GM10847 (cell line): Measurements from ENCODE around the gene FHL5.

Experiments used
- POLR2A ChIP-seq: IDR thresholded peaks from 2 replicates; pipeline ENCODE4 v1.6.1; 2011; ENCODE audit not compliant: insufficient read length; ENCODE audit errors: extremely low read depth

FHL5 gene

GRCh38 chr6:96575359-96575758, 12.4 kb downstream of the FHL5 start:
- no peak for TF ChIP-seq POLR2A

GRCh38 chr6:96576221-96576620, 13.3 kb downstream of the FHL5 start:
- TF ChIP-seq POLR2A, result no peak

GRCh38 chr6:96582021-96582420, 19.1 kb downstream of the FHL5 start:
- no peak for TF ChIP-seq POLR2A

GRCh38 chr6:96582436-96582835, 19.5 kb downstream of the FHL5 start:
- no peak for TF ChIP-seq POLR2A

GRCh38 chr6:96604420-96604819, 41.5 kb downstream of the FHL5 start:
- TF ChIP-seq POLR2A, result no peak

- no peak for TF ChIP-seq POLR2A
Measured at GRCh38 chr6:96608074-96608473, 45.1 kb downstream of the FHL5 start.

DNA sequence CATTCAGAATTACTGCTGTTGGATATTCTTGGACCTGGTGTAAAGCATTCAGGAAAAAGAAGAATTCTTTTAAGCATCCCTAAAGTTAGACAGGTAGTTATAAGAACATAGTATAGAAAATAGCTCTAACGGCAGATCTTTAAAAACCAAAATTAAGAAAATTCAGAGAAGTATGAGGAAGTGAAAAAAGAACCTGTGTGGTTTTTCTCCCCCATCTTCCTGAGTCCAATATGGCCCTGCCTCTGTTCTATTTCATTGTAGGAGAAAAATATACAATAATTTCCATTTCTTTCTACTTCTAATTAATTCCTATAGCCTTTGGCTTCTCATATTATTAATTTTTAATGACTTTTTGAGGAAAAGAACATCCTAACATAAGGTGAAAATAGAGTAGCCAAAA, 47.1 kb downstream of the FHL5 start:
- TF ChIP-seq POLR2A, result no peak

GRCh38 chr6:96611342-96611991, 48.5 kb downstream of the FHL5 start:
- no peak for TF ChIP-seq POLR2A

DNA sequence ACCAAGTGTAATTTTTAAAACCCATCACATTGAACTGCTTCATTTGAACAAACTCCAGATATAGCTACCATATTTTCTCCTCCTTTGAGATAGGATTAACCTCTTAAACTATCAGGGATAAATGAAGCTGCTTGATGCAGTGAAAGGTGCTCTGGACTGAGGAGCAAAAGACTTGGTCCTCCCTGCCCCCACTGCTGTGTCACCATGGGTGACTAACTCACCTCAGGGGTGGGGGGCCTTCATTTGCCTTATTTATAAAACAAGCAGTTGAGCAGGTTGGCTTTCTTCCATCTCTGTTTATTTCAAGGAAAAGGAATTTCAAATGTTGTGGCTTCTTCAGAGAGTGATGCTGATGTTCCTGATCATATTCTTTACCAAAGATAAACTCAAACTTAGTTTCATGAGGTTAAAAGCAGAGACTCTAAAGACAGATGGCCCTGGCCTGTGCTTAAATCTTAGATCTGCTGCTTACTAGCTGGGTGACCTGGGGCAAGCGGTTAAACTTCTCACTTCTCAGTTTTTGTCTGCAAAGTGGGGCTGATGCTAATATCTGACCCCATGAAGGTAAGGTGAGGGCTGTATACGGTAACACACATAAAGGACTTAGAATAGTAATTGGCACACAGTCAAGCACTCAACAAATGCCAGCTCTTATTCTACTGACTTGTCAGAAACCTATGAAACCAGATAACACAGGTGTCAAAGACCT, 50.5 kb downstream of the FHL5 start:
- no peak for TF ChIP-seq POLR2A

GRCh38 chr6:96620851-96621250, 57.9 kb downstream of the FHL5 start:
- TF ChIP-seq POLR2A, result no peak

DNA sequence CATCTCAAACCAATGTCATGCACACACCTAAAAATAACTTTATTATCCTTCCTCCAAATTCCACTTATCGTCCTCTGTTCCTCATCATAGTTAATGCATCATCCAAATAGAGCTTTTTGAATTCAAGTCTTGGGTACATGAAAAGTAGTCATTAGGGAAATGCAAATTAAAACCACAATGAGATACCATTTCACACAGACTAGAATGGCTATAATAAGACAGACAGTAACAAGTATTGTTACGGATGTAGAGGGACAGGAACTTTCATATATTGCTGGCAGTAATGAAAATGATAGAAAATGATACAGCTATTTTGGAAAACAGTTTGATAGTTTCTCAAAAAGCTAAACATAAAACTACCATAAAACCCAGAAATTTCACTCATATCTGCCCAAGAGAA, 59.1 kb downstream of the FHL5 start:
- TF ChIP-seq POLR2A, result no peak

- no peak for TF ChIP-seq POLR2A
Measured at GRCh38 chr6:96624957-96625356, 62.0 kb downstream of the FHL5 start.

- TF ChIP-seq POLR2A, result no peak
Measured at GRCh38 chr6:96626759-96627364, 63.9 kb downstream of the FHL5 start.

GRCh38 chr6:96631248-96631647, 68.3 kb downstream of the FHL5 start:
- no peak for TF ChIP-seq POLR2A

DNA sequence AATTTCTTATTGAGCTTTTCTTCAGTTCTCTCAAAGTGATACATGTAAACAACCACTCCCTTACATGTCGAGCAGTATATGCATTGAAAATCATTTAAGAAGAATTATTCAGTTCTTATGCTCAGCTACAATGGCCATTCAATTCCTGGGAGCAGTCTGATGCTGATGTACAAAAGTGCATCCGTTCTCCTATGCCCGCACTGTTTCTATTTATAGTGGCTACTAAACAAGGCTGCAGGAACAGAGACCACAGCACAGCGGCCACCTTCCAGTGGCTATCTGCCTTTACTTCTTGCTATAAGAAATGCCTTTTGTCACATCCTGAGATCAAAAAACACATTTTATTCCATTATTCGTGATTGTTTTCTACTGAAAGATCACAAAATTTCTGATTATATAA, 82.2 kb downstream of the FHL5 start:
- TF ChIP-seq POLR2A, result no peak

DNA sequence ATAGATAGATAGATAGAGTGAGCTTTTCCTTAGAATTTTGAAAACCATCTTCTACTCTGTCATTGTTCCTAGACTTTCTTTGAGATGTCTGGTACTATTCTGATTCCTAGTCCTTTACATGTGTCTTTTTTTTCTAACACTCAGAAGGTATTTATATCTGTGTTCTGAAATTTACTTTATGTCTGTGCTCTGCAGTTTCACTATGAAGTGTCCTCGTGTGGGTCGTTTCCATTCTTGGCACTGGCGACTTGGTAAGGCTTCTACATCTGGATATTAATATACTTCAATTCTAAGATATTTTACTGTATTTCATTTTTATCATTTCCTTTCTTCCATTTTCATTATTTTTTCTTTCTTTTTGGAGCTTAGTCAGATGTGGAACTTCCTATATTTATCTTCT, 87.0 kb downstream of the FHL5 start:
- no peak for TF ChIP-seq POLR2A
